Measurements from ENCODE around the gene KL. TPM values are rescaled to one million over a fixed set of nuclear protein-coding genes. Genes with fewer than 3 reads are reported as not detected.

KL gene
- total and polyA plus RNA-seq, 5 experiments from 2014 or later: 0.25 to 0.29 TPM; not detected in 3

GRCh38 chr13:33114146-33114545 lies 97.9 kb downstream of the KL start:
- H3K27ac Mint-ChIP-seq: no peak overlapping the region
- POLR2A ChIA-PET: no interaction called here
- H3K4me3 Mint-ChIP-seq: no peak overlapping the region
- peaks cover 0 to 12% (median 6%) of the 10 kb centered on the region in 5 donors for H3K27me3 Mint-ChIP-seq
- DNase-seq (no peak), ATAC-seq (no peak)
- peaks cover 0 to 19% (median under 1%) of the 10 kb centered on the region in 4 donors for H3K4me1 Mint-ChIP-seq
- H3K9me3 Mint-ChIP-seq: peaks cover 0 to 2% (median 0%) of the 10 kb centered on the region in 9 donors
- H3K36me3 Mint-ChIP-seq: no peaks in the 10 kb centered on the region

- Mint-ChIP-seq H3K9me3 (peaks cover 0 to 2% (median 0%) of the 10 kb centered on the region in 9 donors), H3K27me3 (peaks cover 0 to 12% (median 6%) of the 10 kb centered on the region in 5 donors), H3K4me1 (peaks cover 0 to 14% (median under 1%) of the 10 kb centered on the region in 4 donors), H3K4me3 (no peak overlapping the region), H3K27ac (no peak overlapping the region), H3K36me3 (no peaks in the 10 kb centered on the region)
- DNase-seq: no peak
- no peak for ATAC-seq
- POLR2A ChIA-PET: no interaction called here
Observed at GRCh38 chr13:33115274-33115673, 99.1 kb downstream of the KL start.
